ENCODE data around the gene NF1.

The NF1 gene

DNA sequence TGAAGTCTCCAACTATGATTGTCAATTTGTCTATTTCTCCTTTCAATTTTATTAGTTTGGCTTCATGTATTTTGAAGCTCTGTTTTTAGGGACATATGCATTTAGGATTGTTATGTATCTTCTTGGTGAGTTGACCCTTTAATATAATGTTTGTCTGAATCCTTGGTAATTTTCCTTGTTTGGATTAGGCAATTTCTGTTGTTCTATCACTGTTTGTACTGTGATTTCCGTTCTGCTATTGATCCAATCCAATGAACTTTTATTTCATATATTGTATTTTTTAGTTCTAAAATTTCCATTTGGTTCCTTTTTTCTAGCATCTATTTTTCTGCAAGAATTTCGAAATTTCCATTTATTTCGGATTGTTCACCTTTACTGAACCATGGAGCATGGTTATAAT is 327.7 kb downstream of the NF1 start:
- no peak overlapping the region for H3K4me3 ChIP-seq (ENCODE audit: low read depth, low read length)
- no peak for DNase-seq (ENCODE audit: low read depth)
- TF ChIP-seq, protein P1, sequence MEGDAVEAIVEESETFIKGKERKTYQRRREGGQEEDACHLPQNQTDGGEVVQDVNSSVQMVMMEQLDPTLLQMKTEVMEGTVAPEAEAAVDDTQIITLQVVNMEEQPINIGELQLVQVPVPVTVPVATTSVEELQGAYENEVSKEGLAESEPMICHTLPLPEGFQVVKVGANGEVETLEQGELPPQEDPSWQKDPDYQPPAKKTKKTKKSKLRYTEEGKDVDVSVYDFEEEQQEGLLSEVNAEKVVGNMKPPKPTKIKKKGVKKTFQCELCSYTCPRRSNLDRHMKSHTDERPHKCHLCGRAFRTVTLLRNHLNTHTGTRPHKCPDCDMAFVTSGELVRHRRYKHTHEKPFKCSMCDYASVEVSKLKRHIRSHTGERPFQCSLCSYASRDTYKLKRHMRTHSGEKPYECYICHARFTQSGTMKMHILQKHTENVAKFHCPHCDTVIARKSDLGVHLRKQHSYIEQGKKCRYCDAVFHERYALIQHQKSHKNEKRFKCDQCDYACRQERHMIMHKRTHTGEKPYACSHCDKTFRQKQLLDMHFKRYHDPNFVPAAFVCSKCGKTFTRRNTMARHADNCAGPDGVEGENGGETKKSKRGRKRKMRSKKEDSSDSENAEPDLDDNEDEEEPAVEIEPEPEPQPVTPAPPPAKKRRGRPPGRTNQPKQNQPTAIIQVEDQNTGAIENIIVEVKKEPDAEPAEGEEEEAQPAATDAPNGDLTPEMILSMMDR (conservative IDR thresholded peaks at IDR 0.05; ENCODE audit: low read depth, low read length) = no peak

DNA sequence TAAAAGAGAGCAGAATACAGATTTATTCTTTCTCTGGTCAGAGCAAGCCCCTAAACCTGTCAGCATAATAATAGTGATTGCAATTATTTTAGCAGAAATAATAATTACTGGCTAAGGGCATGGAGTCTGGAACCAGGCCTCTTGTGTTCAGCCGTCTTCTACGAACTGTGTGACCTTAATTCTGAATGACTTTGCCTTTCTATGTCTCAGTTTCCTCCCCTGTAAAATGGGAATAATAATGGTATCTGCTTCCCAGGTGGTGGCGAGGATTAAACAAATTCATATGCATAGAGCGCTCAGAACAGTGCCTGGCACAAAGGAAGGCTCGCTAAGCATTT is 330.1 kb downstream of the NF1 start:
- DNase-seq (ENCODE audit: low read depth) = no peak
- H3K4me3 ChIP-seq (ENCODE audit: low read depth, low read length) = no peak overlapping the region
- TF ChIP-seq, protein P1 (conservative IDR thresholded peaks at IDR 0.05; ENCODE audit: low read depth, low read length) = no peak

DNA sequence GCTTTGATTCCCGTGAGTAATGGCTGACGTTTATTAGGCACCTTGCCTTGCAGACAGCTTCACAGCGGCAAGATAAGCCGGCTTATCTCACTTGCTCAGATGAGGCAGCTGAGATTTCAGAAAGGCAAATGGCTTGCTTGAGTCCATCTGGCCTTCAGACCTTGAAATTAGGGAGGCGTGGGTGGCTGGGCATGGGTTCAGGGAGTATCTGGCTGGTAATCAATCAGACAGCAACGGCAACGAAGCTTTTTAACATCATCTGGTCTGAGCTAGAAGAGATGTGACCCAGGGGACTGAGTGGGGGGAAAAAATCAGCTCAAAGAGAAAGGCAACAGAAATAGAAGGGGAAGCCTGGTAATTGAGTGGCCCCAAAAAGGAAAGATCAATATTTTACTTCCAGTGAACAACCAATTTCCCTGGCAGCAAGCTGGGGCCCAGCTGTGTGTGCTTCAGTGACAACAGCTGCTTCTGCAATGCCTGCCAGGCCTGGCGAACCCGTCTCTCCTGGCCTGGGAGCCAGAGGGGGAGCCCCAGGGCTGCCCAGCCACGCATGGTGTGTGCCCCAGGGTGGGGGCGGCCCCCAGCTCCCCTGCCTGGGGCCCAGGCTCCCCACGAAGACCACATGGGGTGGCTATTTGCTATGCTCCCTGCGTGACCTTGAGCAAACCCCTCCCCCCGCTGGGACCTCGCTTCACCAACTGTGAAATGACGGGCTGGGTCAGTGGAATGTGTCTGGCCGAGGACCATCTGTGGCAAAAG is 330.7 kb downstream of the NF1 start:
- DNase-seq (ENCODE audit: low read depth) = no peak
- H3K4me3 ChIP-seq (ENCODE audit: low read depth, low read length) = no peak overlapping the region
- TF ChIP-seq, protein P1 (conservative IDR thresholded peaks at IDR 0.05; ENCODE audit: low read depth, low read length) = no peak

Data from choroid plexus epithelial cell (primary cell).